ENCODE measurements around the gene ARID2.

ARID2 gene

DNA sequence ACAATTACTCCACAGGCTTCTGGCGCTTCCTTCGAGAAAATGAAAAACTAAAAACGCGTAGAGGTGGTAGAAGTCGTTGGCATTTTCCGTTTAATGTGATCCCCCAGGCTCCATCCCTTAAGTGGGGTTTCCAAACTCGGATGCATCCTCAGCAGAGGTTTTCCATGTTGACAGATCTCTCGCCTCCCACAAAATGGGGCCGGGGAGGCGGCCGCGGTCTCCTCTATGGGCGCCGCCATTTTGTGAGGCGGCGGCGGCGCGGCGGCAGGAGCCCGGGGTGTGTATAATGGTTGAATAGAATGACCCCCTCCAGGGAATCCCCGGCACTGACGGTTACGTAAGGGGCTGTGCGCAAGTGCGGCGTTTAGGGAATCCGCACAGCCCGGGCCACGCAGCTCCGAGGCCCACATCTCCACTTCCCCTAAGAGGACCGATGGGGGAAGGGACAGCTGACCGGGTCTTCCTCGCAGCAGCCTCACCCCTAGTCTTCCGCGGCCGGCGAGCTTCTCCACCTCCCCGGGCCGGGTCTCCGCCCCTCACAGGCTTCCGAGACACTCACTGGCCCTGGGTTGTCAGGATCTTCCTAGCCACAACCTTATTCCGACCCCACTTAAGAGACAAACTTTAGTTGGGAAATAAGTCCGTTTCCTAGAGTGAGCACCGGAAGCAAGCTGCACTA is 2.1 kb upstream of the ARID2 start:
- in situ Hi-C loops (cut with MboI; ENCODE audit: low sequenced_read_pairs) = loop anchor here (10.0 kb wide), 1 partner anchor 183 kb away; no protein-coding TSS in a partner anchor
- Histone ChIP-seq H3K27me3 (ENCODE audit: low read depth) (no peaks in the 10 kb centered on the region), H3K36me3 (replicated peaks) (no peaks in the 10 kb centered on the region; the same call in 1 of the 2 replicates), H3K4me1 (peaks cover 15% of the 10 kb centered on the region; the same call in 1 of the 2 replicates), H3K4me3 (peak overlapping the region; percentile 88), H3K9me3 (no peaks in the 10 kb centered on the region)
- peak; percentile 97 to 98 for DNase-seq (ENCODE audit: low spot score in 2 of 2)

DNA sequence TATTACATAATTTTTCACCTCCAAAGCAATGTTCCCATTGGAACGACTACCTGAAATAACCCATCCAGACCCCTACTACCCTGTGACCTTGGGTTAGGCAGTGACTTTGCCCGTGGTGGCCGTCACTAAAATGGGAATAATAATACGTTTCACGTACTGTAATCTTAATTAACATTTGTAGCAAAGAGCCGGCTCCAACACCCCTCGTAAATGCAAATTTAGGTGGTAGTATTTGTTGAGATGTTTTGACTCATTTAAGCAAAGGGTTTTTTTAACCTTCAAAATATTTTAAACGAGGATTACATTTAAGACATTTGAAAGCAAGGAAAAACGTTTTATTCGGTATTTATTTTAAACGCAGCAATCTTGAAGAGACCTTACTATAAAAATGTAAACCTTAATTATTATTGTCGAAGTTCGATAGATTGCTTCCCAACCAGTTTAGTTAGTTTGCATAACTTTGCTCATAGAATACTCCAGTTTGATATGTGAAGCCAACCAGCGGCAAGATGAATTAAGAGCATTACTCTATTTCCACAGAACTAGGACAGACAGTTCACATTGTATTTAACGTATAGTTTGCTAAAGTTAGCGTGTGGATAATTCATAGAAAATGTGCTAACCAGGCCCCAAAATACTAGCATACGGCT is 1.4 kb upstream of the ARID2 start:
- peak in 1 of 2 experiments; percentile 46 for DNase-seq (ENCODE audit: low spot score in 2 of 2)
- Histone ChIP-seq H3K4me3 (peak overlapping the region; percentile 88), H3K9me3 (no peaks in the 10 kb centered on the region), H3K27me3 (ENCODE audit: low read depth) (no peaks in the 10 kb centered on the region), H3K36me3 (replicated peaks) (no peaks in the 10 kb centered on the region; the same call in 1 of the 2 replicates), H3K4me1 (peaks cover 20% of the 10 kb centered on the region; the same call in 1 of the 2 replicates)
- in situ Hi-C loops (cut with MboI; ENCODE audit: low sequenced_read_pairs) = loop anchor here (10.0 kb wide), 1 partner anchor 183 kb away; no protein-coding TSS in a partner anchor

GRCh38 chr12:45728630-45729232 is 775 bp upstream of the ARID2 start:
- no peaks in the 10 kb centered on the region for H3K9me3 ChIP-seq
- H3K36me3 ChIP-seq (replicated peaks) = no peaks in the 10 kb centered on the region; the same call in 1 of the 2 replicates
- peak; percentile 94 to 98 for DNase-seq (ENCODE audit: low spot score in 2 of 2)
- peak overlapping the region; percentile 88 for H3K4me3 ChIP-seq
- no peaks in the 10 kb centered on the region for H3K27me3 ChIP-seq (ENCODE audit: low read depth)
- H3K4me1 ChIP-seq = peaks cover 20% of the 10 kb centered on the region; the same call in 1 of the 2 replicates
- in situ Hi-C loops (cut with MboI; ENCODE audit: low sequenced_read_pairs) = loop anchor here (10.0 kb wide), 1 partner anchor 184 kb away; no protein-coding TSS in a partner anchor

- Histone ChIP-seq H3K36me3 (replicated peaks) (no peaks in the 10 kb centered on the region; the same call in 1 of the 2 replicates), H3K4me1 (peaks cover 15% of the 10 kb centered on the region; the same call in 1 of the 2 replicates), H3K4me3 (peak overlapping the region; percentile 88), H3K9me3 (no peaks in the 10 kb centered on the region), H3K27me3 (ENCODE audit: low read depth) (no peaks in the 10 kb centered on the region)
- in situ Hi-C loops (cut with MboI; ENCODE audit: low sequenced_read_pairs) = no loop called here
- peak; percentile 17 to 29 for DNase-seq (ENCODE audit: low spot score in 2 of 2)
These were observed 510 bp downstream of the ARID2 start for GRCh38 chr12:45730084-45730347.

DNA sequence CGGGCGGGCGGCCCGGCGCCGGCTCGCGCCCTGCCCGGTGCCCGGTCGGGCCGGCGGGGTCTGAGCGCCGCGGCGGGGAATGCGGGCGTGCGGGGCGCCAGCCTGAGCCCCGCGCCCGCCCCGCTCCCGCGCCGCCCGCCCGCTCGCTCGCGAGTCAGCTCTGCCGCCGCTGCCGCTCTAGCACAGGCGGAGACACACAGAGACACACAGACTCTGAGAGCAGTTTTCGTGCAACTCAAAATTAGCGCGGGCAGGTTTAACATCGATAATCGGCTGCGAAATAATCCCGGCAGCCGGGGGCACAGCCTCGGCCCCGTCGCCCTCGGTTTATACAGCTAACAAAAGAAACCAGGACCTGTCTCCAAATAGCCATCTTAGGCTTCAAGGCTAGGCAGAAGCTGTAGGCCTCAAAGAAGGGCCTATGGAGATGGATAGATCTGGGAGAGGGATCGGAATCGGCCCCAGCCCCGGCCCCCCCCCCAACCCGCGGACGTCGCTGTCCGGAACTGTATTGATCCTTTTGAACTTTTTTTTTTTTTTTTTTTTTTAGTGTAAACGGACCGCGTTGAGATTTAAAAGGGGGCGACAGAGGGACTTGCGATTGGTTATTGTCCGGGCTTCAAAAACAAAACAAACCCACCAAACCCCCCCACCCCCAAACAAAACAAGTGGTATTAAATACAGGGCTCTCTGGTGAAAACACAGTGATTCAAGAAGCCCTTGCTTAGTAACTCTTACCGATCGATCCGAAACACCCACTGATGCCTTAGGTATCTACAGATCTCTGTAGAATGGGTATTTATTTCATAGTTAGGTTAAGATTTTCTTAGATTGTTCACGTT is 1.1 kb downstream of the ARID2 start:
- Histone ChIP-seq H3K27me3 (ENCODE audit: low read depth) (no peaks in the 10 kb centered on the region), H3K4me1 (peaks cover 15% of the 10 kb centered on the region; the same call in 1 of the 2 replicates), H3K36me3 (replicated peaks) (no peaks in the 10 kb centered on the region; the same call in 1 of the 2 replicates), H3K9me3 (no peaks in the 10 kb centered on the region), H3K4me3 (peak overlapping the region; percentile 88)
- peak; percentile 51 for DNase-seq (ENCODE audit: low spot score in 2 of 2)
- in situ Hi-C loops (cut with MboI; ENCODE audit: low sequenced_read_pairs) = no loop called here

DNA sequence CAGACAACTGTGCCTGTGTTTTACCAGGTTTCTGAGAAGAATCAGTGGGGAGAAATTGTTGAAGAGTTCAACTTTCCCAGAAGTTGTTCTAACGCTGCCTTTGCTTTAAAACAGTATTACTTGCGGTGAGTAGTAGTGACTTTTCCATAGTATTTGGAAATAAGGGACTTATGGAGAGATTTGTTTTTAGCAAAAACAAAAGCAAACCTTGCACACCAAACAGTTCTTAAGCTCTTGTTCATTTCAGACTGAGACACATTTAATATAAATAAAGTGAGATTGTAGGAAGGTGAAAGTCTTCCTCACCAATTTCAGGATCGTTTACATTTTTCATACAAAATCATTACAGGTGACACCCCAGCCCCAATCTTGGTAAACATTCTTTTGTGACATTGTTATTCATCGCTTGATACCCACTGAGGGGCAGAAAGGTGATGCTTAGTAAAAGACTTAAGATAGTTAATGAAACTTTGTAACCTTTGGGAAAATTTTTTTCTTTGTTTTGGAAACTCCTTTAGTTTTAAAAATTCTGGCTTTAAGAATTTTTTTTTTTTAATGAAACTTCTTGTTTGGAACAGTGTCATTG is 1.8 kb downstream of the ARID2 start:
- H3K36me3 ChIP-seq (replicated peaks) = no peaks in the 10 kb centered on the region; the same call in 1 of the 2 replicates
- peaks cover 15% of the 10 kb centered on the region; the same call in 1 of the 2 replicates for H3K4me1 ChIP-seq
- DNase-seq (ENCODE audit: low spot score in 2 of 2) = no peak
- H3K4me3 ChIP-seq = peak overlapping the region; percentile 88
- in situ Hi-C loops (cut with MboI; ENCODE audit: low sequenced_read_pairs) = no loop called here
- no peaks in the 10 kb centered on the region for H3K9me3 ChIP-seq
- H3K27me3 ChIP-seq (ENCODE audit: low read depth) = no peaks in the 10 kb centered on the region

GRCh38 chr12:45732250-45732649 is 2.7 kb downstream of the ARID2 start:
- Histone ChIP-seq H3K4me3 (peak overlapping the region; percentile 88), H3K4me1 (peaks cover 15% of the 10 kb centered on the region; the same call in 1 of the 2 replicates), H3K36me3 (replicated peaks) (no peaks in the 10 kb centered on the region; the same call in 1 of the 2 replicates), H3K9me3 (no peaks in the 10 kb centered on the region), H3K27me3 (ENCODE audit: low read depth) (no peaks in the 10 kb centered on the region)
- no peak for DNase-seq (ENCODE audit: low spot score in 2 of 2)
- in situ Hi-C loops (cut with MboI; ENCODE audit: low sequenced_read_pairs) = no loop called here

GRCh38 chr12:45732936-45733335 is 3.4 kb downstream of the ARID2 start:
- H3K4me3 ChIP-seq = no peak overlapping the region
- in situ Hi-C loops (cut with MboI; ENCODE audit: low sequenced_read_pairs) = no loop called here
- no peaks in the 10 kb centered on the region; the same call in 1 of the 2 replicates for H3K36me3 ChIP-seq (replicated peaks)
- DNase-seq (ENCODE audit: low spot score in 2 of 2) = no peak
- H3K27me3 ChIP-seq (ENCODE audit: low read depth) = no peaks in the 10 kb centered on the region
- no peaks in the 10 kb centered on the region for H3K9me3 ChIP-seq
- H3K4me1 ChIP-seq = peaks cover 14% of the 10 kb centered on the region; the same call in 1 of the 2 replicates

DNA sequence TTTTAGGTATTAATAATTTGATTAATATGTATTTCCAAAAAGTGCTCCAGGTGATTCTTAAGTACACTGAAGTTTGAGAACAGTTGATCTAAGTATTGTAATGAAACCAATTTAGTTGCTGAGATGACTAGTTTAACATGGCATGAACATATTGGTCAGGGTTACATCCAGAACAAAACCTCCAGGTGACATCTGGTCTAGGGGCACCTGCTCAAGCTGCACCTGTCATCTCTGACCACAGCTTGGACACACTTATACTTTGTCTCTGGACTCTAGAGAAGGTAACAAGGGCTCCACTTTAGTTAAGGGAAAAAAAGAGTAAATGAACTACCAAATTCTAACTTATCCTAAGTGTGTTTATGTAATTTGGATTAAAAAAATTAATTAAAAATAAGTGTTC is 8.1 kb downstream of the ARID2 start:
- no peak for DNase-seq (ENCODE audit: low spot score in 2 of 2)

GRCh38 chr12:45742590-45742989 is 13.1 kb downstream of the ARID2 start:
- DNase-seq (ENCODE audit: low spot score in 2 of 2) = no peak
- Histone ChIP-seq H3K4me1 (no peaks in the 10 kb centered on the region), H3K36me3 (replicated peaks) (peaks cover 19% of the 10 kb centered on the region), H3K27me3 (ENCODE audit: low read depth) (no peaks in the 10 kb centered on the region), H3K9me3 (peaks cover 4% of the 10 kb centered on the region), H3K4me3 (no peak overlapping the region)
- in situ Hi-C loops (cut with MboI; ENCODE audit: low sequenced_read_pairs) = no loop called here

More for the DNA sequence above, 8.1 kb downstream of the ARID2 start:
- Histone ChIP-seq H3K27me3 (ENCODE audit: low read depth) (no peaks in the 10 kb centered on the region), H3K36me3 (replicated peaks) (peaks cover 19% of the 10 kb centered on the region), H3K4me1 (peaks cover 3% of the 10 kb centered on the region; the same call in 1 of the 2 replicates), H3K9me3 (peaks cover 4% of the 10 kb centered on the region), H3K4me3 (no peak overlapping the region)
- in situ Hi-C loops (cut with MboI; ENCODE audit: low sequenced_read_pairs) = no loop called here

DNA sequence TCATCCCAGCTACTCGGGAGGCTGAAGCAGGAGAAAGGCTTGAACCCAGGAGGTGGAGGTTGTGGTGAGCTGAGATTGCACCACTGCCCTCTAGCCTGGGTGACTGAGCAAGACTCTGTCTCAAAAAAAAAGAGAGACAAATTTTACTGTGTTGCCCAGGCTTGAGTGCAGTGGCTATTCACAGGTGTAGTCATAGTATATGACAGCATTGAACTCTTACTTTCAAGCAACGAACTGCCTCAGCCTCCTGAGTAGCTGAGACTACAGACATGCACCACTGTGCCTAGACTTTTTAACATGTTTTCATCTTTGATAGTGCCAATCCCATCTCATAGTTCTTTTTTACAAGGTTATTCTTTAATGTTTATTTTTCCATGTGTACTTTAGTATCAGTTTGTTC is 13.7 kb downstream of the ARID2 start:
- no peak for DNase-seq (ENCODE audit: low spot score in 2 of 2)
- Histone ChIP-seq H3K4me3 (no peak overlapping the region), H3K27me3 (ENCODE audit: low read depth) (no peaks in the 10 kb centered on the region), H3K4me1 (no peaks in the 10 kb centered on the region), H3K9me3 (peaks cover 4% of the 10 kb centered on the region), H3K36me3 (replicated peaks) (peaks cover 19% of the 10 kb centered on the region)
- in situ Hi-C loops (cut with MboI; ENCODE audit: low sequenced_read_pairs) = no loop called here

DNA sequence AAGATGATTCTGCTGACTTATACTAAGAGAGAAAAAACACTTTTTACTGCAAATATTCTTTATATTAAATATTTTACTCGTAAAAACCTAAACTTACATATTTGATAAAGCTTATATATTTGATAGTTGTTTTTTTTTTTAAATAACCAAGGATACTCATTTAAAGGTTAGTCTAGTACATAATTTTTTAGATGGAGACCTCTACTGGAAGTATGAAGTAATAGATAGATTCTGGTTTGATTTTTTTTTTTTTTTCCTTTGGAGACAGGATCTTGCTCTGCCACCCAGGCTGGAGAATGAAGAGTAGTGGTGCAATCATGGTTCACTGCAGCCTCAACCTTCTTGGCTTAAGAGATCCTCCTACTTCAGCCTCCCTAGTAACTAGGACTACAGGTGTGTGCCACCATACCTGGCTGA is 16.4 kb downstream of the ARID2 start:
- H3K9me3 ChIP-seq = peaks cover 4% of the 10 kb centered on the region
- no peaks in the 10 kb centered on the region for H3K4me1 ChIP-seq
- H3K36me3 ChIP-seq (replicated peaks) = peaks cover 16% of the 10 kb centered on the region
- no peaks in the 10 kb centered on the region for H3K27me3 ChIP-seq (ENCODE audit: low read depth)
- DNase-seq (ENCODE audit: low spot score in 2 of 2) = no peak
- no peak overlapping the region for H3K4me3 ChIP-seq
- in situ Hi-C loops (cut with MboI; ENCODE audit: low sequenced_read_pairs) = no loop called here

DNA sequence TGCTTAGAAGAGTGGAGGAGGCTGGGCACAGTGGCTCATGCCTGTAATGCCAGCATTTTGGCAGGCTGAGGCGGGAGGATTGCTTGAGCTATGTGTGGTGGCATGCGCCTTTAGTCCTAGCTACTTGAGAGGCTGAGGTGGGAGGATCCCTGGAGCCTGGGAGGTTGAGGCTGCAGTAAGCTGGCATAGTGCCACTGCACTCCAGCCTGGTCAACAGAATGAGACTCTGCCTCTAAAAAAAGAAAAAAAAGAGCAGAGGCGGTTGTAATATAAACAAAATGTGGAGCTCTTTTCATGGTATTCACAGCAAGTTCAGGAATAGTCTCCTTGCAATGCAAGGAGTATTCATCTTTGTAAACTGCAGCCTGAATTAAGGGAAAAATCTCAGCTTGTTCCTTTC is 27.2 kb downstream of the ARID2 start:
- peak; percentile 26 to 45 for DNase-seq (ENCODE audit: low spot score in 2 of 2)
- no peaks in the 10 kb centered on the region for H3K36me3 ChIP-seq (replicated peaks)
- no peaks in the 10 kb centered on the region for H3K9me3 ChIP-seq
- H3K27me3 ChIP-seq (ENCODE audit: low read depth) = no peaks in the 10 kb centered on the region
- in situ Hi-C loops (cut with MboI; ENCODE audit: low sequenced_read_pairs) = no loop called here
- peaks cover 29% of the 10 kb centered on the region for H3K4me1 ChIP-seq
- no peak overlapping the region for H3K4me3 ChIP-seq

Data from HAP-1 (cell line).